Fibroblast of lung (primary cell): ENCODE data around the gene ADCYAP1R1. TPM values are rescaled to one million over a fixed set of nuclear protein-coding genes. Genes with fewer than 3 reads are reported as not detected.

ENCODE experiments used
- DNase-seq, 2 donors: peaks; one replicate each; pipeline versions ENCODE4 v3.0.0 to v3.0.0-alpha.2; 2010; ENCODE audit warnings: low read depth in 2 of 2
- H2AFZ ChIP-seq: 2 replicates; pipeline ENCODE4 v1.5.1; 2012; ENCODE audit warnings: low read length, control low read depth, inconsistent platforms
- H3K27ac ChIP-seq: 2 replicates; pipeline ENCODE4 v1.5.1; 2011; ENCODE audit warnings: low read length, control low read depth; ENCODE audit not compliant: insufficient read depth
- H3K27me3 ChIP-seq: 2 replicates; pipeline ENCODE4 v1.5.1; 2011; ENCODE audit warnings: mild to moderate bottlenecking, low read length; ENCODE audit not compliant: control insufficient read depth, insufficient read depth
- H3K36me3 ChIP-seq: 2 replicates; pipeline ENCODE4 v1.5.1; 2011; ENCODE audit warnings: low read length; ENCODE audit not compliant: control insufficient read depth, insufficient read depth
- H3K4me1 ChIP-seq: 2 replicates; pipeline ENCODE4 v1.5.1; 2011; ENCODE audit warnings: low read length; ENCODE audit not compliant: control insufficient read depth, insufficient read depth; ENCODE audit errors: extremely low read depth
- H3K4me2 ChIP-seq: 2 replicates; pipeline ENCODE4 v1.5.1; 2011; ENCODE audit warnings: low read length, control low read depth; ENCODE audit not compliant: insufficient read depth; ENCODE audit errors: extremely low read depth
- H3K4me3 ChIP-seq, 4 experiments: fragments of 200-600 bp in 1 of 4; sonication (generic) in 1 of 4; replicated peaks in 1 of 4; 2 replicates each; pipeline ENCODE4 v1.5.1; 2011 to 2016; ENCODE audit warnings: low read length in 4 of 4, low read depth in 3 of 4, mild to moderate bottlenecking in 3 of 4, control low read depth in 2 of 4, inconsistent platforms in 1 of 4, mixed read lengths in 1 of 4; ENCODE audit not compliant: insufficient read depth in 1 of 4; ENCODE audit errors: control extremely low read depth in 1 of 4
- H3K79me2 ChIP-seq: 2 replicates; pipeline ENCODE4 v1.5.1; 2012; ENCODE audit warnings: mild to moderate bottlenecking, low read length, inconsistent platforms; ENCODE audit not compliant: control insufficient read depth, insufficient read depth
- H3K9ac ChIP-seq: 2 replicates; pipeline ENCODE4 v1.5.1; 2011; ENCODE audit warnings: mild to moderate bottlenecking, low read length, control low read depth; ENCODE audit not compliant: insufficient read depth
- H3K9me3 ChIP-seq: 2 replicates; pipeline ENCODE4 v1.5.1; 2012; ENCODE audit warnings: low read depth, low read length; ENCODE audit not compliant: control insufficient read depth, insufficient read depth
- H4K20me1 ChIP-seq: 2 replicates; pipeline ENCODE4 v1.5.1; 2011; ENCODE audit warnings: low read length; ENCODE audit not compliant: control insufficient read depth, insufficient read depth; ENCODE audit errors: extremely low read depth
- EZH2 ChIP-seq: IDR thresholded peaks from 2 replicates; pipeline ENCODE4 v1.5.1; 2012; ENCODE audit warnings: low read length, control low read depth, mild to moderate bottlenecking; ENCODE audit errors: missing control alignments
- polyA plus RNA-seq, 2 donors: library from polyadenylated mRNA; depleted of rRNA in 1 of 2; stranded (reverse) in 1 of 2; unstranded in 1 of 2; fragments of >200 nt; gene quantifications; 2 replicates each; pipeline ENCODE4 v1.2.1, GENCODE V29; 2011 to 2012; ENCODE audit warnings: missing spikeins in 1 of 2
- total RNA-seq: library from RNA; depleted of rRNA; stranded (reverse); fragments of >200 nt; gene quantifications from 2 replicates; pipeline ENCODE4 v1.2.1, GENCODE V29; 2014
- TF ChIP-seq, protein P1 (sequence below), 2 donors: IDR thresholded peaks in 1 of 2; conservative IDR thresholded peaks in 1 of 2; 1 replicate in 1 of 2; 2 replicates in 1 of 2; pipeline ENCODE4 v1.5.1; 2011 to 2012; ENCODE audit warnings: low read length in 2 of 2, control low read depth in 1 of 2, inconsistent platforms in 1 of 2, low read depth in 1 of 2, mild to moderate bottlenecking in 1 of 2

The ADCYAP1R1 gene
- total and polyA plus RNA-seq, 2 donors (not counting 1 experiment from before 2014, with no cell fraction given) = not detected

DNA sequence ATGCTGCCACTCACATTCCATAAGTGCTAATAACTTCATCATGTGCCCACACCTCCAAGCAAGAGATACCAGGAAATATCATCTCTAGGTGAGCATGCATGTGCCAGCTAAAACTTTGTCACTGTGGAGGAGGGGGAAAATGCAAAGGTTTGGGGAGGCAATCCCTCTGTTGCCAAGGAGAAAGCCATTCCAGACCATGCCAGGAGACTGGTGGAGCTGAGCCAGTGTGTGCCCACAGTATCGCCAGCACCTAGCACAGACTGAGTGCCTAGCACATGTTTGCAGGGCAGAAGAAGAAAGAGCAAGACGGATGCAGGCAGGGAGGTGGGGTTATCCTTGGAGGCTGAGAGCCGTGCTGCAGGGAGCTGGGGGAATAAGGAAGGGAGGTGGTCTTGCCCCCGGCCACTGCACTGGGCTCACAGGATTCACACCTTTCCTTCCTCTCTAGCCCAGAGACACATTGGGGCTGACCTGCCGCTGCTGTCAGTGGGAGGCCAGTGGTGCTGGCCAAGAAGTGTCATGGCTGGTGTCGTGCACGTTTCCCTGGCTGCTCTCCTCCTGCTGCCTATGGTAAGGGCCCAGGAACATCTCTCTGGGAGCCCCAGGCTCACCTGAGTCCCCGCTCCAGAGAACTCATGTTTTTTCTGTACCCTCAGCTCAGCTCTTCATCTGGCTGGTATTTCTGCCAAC, 10.8 kb downstream of the ADCYAP1R1 start:
- no peak for DNase-seq
- no peak overlapping the region for H3K27ac ChIP-seq
- no peaks in the 10 kb centered on the region for H4K20me1 ChIP-seq
- no peaks in the 10 kb centered on the region for H3K9me3 ChIP-seq
- TF ChIP-seq EZH2 = no peak
- TF ChIP-seq, protein P1, sequence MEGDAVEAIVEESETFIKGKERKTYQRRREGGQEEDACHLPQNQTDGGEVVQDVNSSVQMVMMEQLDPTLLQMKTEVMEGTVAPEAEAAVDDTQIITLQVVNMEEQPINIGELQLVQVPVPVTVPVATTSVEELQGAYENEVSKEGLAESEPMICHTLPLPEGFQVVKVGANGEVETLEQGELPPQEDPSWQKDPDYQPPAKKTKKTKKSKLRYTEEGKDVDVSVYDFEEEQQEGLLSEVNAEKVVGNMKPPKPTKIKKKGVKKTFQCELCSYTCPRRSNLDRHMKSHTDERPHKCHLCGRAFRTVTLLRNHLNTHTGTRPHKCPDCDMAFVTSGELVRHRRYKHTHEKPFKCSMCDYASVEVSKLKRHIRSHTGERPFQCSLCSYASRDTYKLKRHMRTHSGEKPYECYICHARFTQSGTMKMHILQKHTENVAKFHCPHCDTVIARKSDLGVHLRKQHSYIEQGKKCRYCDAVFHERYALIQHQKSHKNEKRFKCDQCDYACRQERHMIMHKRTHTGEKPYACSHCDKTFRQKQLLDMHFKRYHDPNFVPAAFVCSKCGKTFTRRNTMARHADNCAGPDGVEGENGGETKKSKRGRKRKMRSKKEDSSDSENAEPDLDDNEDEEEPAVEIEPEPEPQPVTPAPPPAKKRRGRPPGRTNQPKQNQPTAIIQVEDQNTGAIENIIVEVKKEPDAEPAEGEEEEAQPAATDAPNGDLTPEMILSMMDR (conservative IDR thresholded peaks at IDR 0.05 in 1 of 2, IDR thresholded peaks at IDR 0.05 in 1 of 2; ENCODE audit: low read depth in 1 of 2, low read length in 2 of 2) = no peak
- no peak overlapping the region for H3K4me3 ChIP-seq
- no peaks in the 10 kb centered on the region for H3K4me1 ChIP-seq
- H3K27me3 ChIP-seq = no peaks in the 10 kb centered on the region
- H3K79me2 ChIP-seq = no peaks in the 10 kb centered on the region
- no peak overlapping the region for H2AFZ ChIP-seq
- H3K9ac ChIP-seq = no peak overlapping the region
- no peaks in the 10 kb centered on the region for H3K36me3 ChIP-seq
- H3K4me2 ChIP-seq = no peak overlapping the region

- H3K4me1 ChIP-seq = no peaks in the 10 kb centered on the region
- no peak overlapping the region for H3K27ac ChIP-seq
- no peaks in the 10 kb centered on the region for H3K36me3 ChIP-seq
- H3K9ac ChIP-seq = no peak overlapping the region
- no peak overlapping the region for H3K4me2 ChIP-seq
- no peak overlapping the region for H2AFZ ChIP-seq
- no peaks in the 10 kb centered on the region for H3K79me2 ChIP-seq
- no peaks in the 10 kb centered on the region for H3K27me3 ChIP-seq
- no peak for DNase-seq
- no peak overlapping the region for H3K4me3 ChIP-seq
- no peaks in the 10 kb centered on the region for H4K20me1 ChIP-seq
- TF ChIP-seq, protein P1 (conservative IDR thresholded peaks at IDR 0.05 in 1 of 2, IDR thresholded peaks at IDR 0.05 in 1 of 2; ENCODE audit: low read depth in 1 of 2, low read length in 2 of 2) = no peak
- no peak for TF ChIP-seq EZH2
- no peaks in the 10 kb centered on the region for H3K9me3 ChIP-seq
Observed at GRCh38 chr7:31065021-31065593, 13.0 kb downstream of the ADCYAP1R1 start.

GRCh38 chr7:31065840-31066239, 13.7 kb downstream of the ADCYAP1R1 start:
- no peak for DNase-seq
- Histone ChIP-seq H4K20me1 (no peaks in the 10 kb centered on the region), H3K9ac (no peak overlapping the region), H3K36me3 (no peaks in the 10 kb centered on the region), H3K4me1 (no peaks in the 10 kb centered on the region), H3K27me3 (no peaks in the 10 kb centered on the region), H3K4me2 (no peak overlapping the region), H2AFZ (no peak overlapping the region), H3K9me3 (no peaks in the 10 kb centered on the region), H3K27ac (no peak overlapping the region), H3K4me3 (no peak overlapping the region), H3K79me2 (no peaks in the 10 kb centered on the region)
- TF ChIP-seq, protein P1 (conservative IDR thresholded peaks at IDR 0.05 in 1 of 2, IDR thresholded peaks at IDR 0.05 in 1 of 2; ENCODE audit: low read depth in 1 of 2, low read length in 2 of 2) = no peak
- no peak for TF ChIP-seq EZH2
